OCI-M2 (cell line): ENCODE measurements around the gene TRAF6.
"Not testable (repeated sequence)": the region's sequence is repeated elsewhere in the genome, so short reads cannot be mapped to it uniquely, and the experiment has no call there.

ENCODE experiments used
- DNase-seq: peaks from one replicate; lab custom pipeline; 2025; ENCODE audit not compliant: unreplicated experiment; lab: John Stamatoyannopoulos, UW

Gene TRAF6

GRCh38 chr11:36509694-36510593 is at the start of gene TRAF6:
TRAF6 (minus strand) TSS chr11:36510272; CDS start chr11:36501515, 8,757 bp downstream.
- peak; percentile 57 for DNase-seq

GRCh38 chr11:36558571-36559413 is 48.7 kb upstream of the TRAF6 start:
- no peak for DNase-seq

GRCh38 chr11:36557991-36558390 is 47.9 kb upstream of the TRAF6 start:
- no peak for DNase-seq

- not testable (repeated sequence) for DNase-seq
These were observed 47.3 kb upstream of the TRAF6 start for GRCh38 chr11:36557390-36557789.

- DNase-seq: no peak
These were observed 40.5 kb upstream of the TRAF6 start for GRCh38 chr11:36550385-36551115.

GRCh38 chr11:36540998-36541397 is 30.9 kb upstream of the TRAF6 start:
- DNase-seq: no peak

GRCh38 chr11:36534276-36534840 is 24.3 kb upstream of the TRAF6 start:
- DNase-seq: no peak

- no peak for DNase-seq
These were observed 23.0 kb upstream of the TRAF6 start for GRCh38 chr11:36532941-36533601.

GRCh38 chr11:36530840-36531239 is 20.8 kb upstream of the TRAF6 start:
- DNase-seq: no peak

GRCh38 chr11:36513965-36514364 is 3.9 kb upstream of the TRAF6 start:
- no peak for DNase-seq

GRCh38 chr11:36512016-36512415 is 1.9 kb upstream of the TRAF6 start:
- no peak for DNase-seq

- DNase-seq: not testable (repeated sequence)
These were observed 990 bp upstream of the TRAF6 start for GRCh38 chr11:36511062-36511461.

- DNase-seq: no peak
These were observed 496 bp upstream of the TRAF6 start for GRCh38 chr11:36510594-36510942.

- peak; percentile 28 for DNase-seq
These were observed 852 bp downstream of the TRAF6 start for GRCh38 chr11:36509201-36509639.

- no peak for DNase-seq
These were observed 1.3 kb downstream of the TRAF6 start for GRCh38 chr11:36508743-36509142.

- no peak for DNase-seq
These were observed 2.1 kb downstream of the TRAF6 start for GRCh38 chr11:36507824-36508489.

- no peak for DNase-seq
These were observed 8.8 kb downstream of the TRAF6 start for GRCh38 chr11:36501236-36501635.

GRCh38 chr11:36500315-36500721 is 9.8 kb downstream of the TRAF6 start:
- no peak for DNase-seq

GRCh38 chr11:36499315-36499714 is 10.8 kb downstream of the TRAF6 start:
- DNase-seq: no peak

- DNase-seq: no peak
These were observed 11.4 kb downstream of the TRAF6 start for GRCh38 chr11:36498721-36499120.
